Measurements from ENCODE around the gene BBLN. TPM values are rescaled to one million over a fixed set of nuclear protein-coding genes. Genes with fewer than 3 reads are reported as not detected.
"Not testable (repeated sequence)": the region's sequence is repeated elsewhere in the genome, so short reads cannot be mapped to it uniquely, and the experiment has no call there.

BBLN gene
- total RNA-seq, 4 donors from 2014 or later: 97.3 to 178 (median 149) TPM

DNA sequence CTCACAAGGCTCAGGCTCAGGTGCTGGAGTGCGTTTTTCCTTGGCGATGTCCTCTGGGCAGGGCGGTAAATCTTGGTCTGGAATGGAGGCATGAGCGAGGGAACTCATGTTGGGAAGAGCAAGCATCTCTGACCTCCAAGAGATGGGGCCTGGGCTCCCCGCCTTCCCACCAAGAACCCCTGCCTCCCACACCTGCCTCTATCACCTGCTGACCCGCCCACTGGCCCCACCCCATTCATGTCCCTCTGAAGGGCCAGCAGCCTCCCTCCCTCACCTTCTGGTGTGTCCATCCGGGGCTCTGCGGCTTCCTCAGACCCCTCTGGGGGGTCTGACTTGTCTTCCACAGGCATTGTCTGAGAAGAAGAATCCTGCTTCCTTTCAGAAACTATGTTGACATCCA is 20.4 kb downstream of the BBLN start:
- Histone ChIP-seq H3K36me3 (peaks cover 3 to 48% (median 28%) of the 10 kb centered on the region in 4 donors), H3K9me3 (no peaks in the 10 kb centered on the region), H3K27me3 (no peaks in the 10 kb centered on the region), H3K4me3 (no peak overlapping the region), H3K4me1 (no peaks in the 10 kb centered on the region), H3K27ac (no peak overlapping the region)
- in situ Hi-C loops (cut with MboI; ENCODE audit: low pct_ligation_motif_present in 1 of 4, low pct_unique_long_range_greater_than_20kb in 1 of 4, low sequenced_read_pairs in 3 of 4) (no loop called here), intact Hi-C loops (cut with DNase I; ENCODE audit: low total_unique reads) (no loop called here)
- DNase-seq: no peak
- TF ChIP-seq EP300 (IDR thresholded peaks at IDR 0.05; ENCODE audit: low read depth) (no peak), POLR2A (IDR thresholded peaks at IDR 0.05) (no peak), POLR2AphosphoS5 (IDR thresholded peaks at IDR 0.05) (no peak)
- TF ChIP-seq, protein P1, sequence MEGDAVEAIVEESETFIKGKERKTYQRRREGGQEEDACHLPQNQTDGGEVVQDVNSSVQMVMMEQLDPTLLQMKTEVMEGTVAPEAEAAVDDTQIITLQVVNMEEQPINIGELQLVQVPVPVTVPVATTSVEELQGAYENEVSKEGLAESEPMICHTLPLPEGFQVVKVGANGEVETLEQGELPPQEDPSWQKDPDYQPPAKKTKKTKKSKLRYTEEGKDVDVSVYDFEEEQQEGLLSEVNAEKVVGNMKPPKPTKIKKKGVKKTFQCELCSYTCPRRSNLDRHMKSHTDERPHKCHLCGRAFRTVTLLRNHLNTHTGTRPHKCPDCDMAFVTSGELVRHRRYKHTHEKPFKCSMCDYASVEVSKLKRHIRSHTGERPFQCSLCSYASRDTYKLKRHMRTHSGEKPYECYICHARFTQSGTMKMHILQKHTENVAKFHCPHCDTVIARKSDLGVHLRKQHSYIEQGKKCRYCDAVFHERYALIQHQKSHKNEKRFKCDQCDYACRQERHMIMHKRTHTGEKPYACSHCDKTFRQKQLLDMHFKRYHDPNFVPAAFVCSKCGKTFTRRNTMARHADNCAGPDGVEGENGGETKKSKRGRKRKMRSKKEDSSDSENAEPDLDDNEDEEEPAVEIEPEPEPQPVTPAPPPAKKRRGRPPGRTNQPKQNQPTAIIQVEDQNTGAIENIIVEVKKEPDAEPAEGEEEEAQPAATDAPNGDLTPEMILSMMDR (IDR thresholded peaks at IDR 0.05): no peak
- WGBS, 2 donors (ENCODE audit: low coverage in 1 of 2): 96% methylated on average over 8 of the region's 8 CpGs; no CpG with 5 or more reads in 1 of the 2 donors

- H3K27ac ChIP-seq; intact Hi-C loops (cut with DNase I; ENCODE audit: low total_unique reads); in situ Hi-C loops (cut with MboI; ENCODE audit: low pct_ligation_motif_present in 1 of 4, low pct_unique_long_range_greater_than_20kb in 1 of 4, low sequenced_read_pairs in 3 of 4); H3K4me1 ChIP-seq; H3K9me3 ChIP-seq; H3K4me3 ChIP-seq; H3K27me3 ChIP-seq: not testable (repeated sequence)
- 59% methylated on average over 9 of the region's 12 CpGs; no CpG with 5 or more reads in 1 of the 2 donors for WGBS, 2 donors (ENCODE audit: low coverage in 1 of 2)
- TF ChIP-seq, protein P1 (IDR thresholded peaks at IDR 0.05): peak in 4 of 5 experiments; percentile 25 to 40 (median 36)
- H3K36me3 ChIP-seq: peaks cover 3 to 44% (median 25%) of the 10 kb centered on the region in 4 donors
- peak; percentile 33 for DNase-seq
Observed at GRCh38 chr9:128181480-128181879, 21.4 kb downstream of the BBLN start.

DNA sequence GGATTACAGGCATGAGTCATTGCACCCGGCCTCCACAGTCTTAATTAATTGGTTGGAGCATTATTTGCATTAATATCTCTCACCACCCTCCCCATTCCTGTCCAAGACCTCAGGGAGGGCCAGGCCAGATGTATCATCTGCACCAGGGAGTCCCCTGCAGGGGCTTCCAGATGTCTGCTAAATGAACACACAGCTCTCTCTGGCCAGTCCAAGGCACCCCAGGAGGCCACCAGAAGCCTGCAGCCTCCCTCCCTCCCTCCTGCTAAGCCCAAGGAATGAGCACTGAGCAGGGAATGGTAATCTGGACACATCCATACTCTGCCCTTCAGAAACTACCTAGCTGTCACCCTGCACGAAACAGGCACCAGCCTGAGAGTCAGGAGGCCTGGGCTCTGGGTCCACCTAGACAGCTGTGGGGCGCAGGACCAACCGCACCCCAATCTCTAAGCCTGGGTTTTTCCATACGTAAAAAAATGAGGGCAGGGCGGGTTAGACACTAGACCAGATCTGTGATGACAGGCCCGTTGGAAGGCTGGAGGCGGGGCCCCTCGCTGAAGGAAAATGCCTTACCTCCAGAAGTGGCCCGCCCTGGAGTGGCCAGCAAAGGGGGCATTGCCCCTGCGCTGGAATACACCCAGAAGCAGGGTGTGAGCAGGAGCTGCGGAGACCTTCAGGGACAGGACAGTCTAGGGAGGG is 23.0 kb downstream of the BBLN start:
- in situ Hi-C loops (cut with MboI; ENCODE audit: low pct_ligation_motif_present in 1 of 4, low pct_unique_long_range_greater_than_20kb in 1 of 4, low sequenced_read_pairs in 3 of 4) (no loop called here), intact Hi-C loops (cut with DNase I; ENCODE audit: low total_unique reads) (no loop called here)
- TF ChIP-seq EP300 (IDR thresholded peaks at IDR 0.05; ENCODE audit: low read depth) (no peak), POLR2A (IDR thresholded peaks at IDR 0.05) (no peak), POLR2AphosphoS5 (IDR thresholded peaks at IDR 0.05) (no peak)
- TF ChIP-seq, protein P1 (IDR thresholded peaks at IDR 0.05): no peak
- Histone ChIP-seq H3K27ac (no peak overlapping the region), H3K4me3 (no peak overlapping the region), H3K36me3 (peaks cover 3 to 43% (median 25%) of the 10 kb centered on the region in 4 donors), H3K9me3 (no peaks in the 10 kb centered on the region), H3K27me3 (no peaks in the 10 kb centered on the region), H3K4me1 (no peaks in the 10 kb centered on the region)
- 91% methylated on average over 12 of the region's 12 CpGs; no CpG with 5 or more reads in 1 of the 2 donors for WGBS, 2 donors (ENCODE audit: low coverage in 1 of 2)
- no peak for DNase-seq

DNA sequence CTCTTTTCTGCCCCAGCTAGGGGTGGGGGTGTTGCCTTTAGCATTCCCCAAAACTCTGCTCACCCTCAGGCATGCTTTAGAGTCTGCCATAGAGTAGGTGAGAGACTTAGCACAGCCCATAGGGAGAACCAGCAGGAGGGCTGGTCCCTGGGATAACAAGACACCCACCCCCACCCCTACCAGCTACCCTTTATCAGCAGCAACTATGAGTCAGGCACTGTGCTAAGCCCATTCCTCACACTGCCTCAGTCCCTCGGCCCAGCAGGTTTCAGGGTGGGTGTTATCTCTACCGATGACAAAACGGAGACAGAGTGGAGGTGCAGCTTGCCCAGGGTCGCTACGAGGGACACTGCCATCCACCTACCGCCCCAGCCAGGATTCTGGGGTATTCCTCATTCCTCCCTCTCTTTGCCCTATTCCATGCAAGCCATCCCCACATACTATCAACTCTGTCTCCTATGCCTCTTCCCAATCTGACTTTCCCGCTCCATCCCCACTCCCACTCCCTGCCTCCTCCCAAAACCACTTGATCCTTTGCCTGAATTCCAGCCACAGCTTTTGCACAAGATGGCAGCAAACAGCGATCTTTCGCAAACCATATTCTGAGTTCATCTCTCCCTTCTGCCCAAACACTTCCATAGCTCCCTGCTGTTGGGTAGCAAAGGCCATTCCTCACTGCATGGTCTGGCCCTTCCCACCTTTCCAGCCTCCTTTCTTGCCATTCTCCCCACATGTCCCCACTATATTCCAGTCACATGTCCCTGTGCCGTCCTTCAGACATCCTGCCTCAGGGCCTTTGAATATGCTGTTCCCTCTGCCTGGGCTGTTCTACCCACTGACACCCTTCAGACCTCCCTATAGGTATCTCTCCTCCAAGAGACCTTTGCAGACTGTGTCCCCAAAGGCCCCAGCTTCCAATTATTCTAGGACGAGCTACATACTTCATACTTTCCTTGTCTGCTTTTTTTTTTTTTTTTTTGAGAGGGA is 26.2 kb downstream of the BBLN start:
- TF ChIP-seq POLR2A (IDR thresholded peaks at IDR 0.05): no peak
- no peak for TF ChIP-seq EP300 (IDR thresholded peaks at IDR 0.05; ENCODE audit: low read depth)
- in situ Hi-C loops (cut with MboI; ENCODE audit: low pct_ligation_motif_present in 1 of 4, low pct_unique_long_range_greater_than_20kb in 1 of 4, low sequenced_read_pairs in 3 of 4) (no loop called here), intact Hi-C loops (cut with DNase I; ENCODE audit: low total_unique reads) (no loop called here)
- H3K27ac ChIP-seq: no peak overlapping the region
- H3K4me3 ChIP-seq: no peak overlapping the region
- DNase-seq: no peak
- H3K4me1 ChIP-seq: peaks cover 9 to 12% (median 10%) of the 10 kb centered on the region in 4 donors
- 94% methylated on average over 3 to 11 of the region's 11 CpGs for WGBS, 2 donors (ENCODE audit: low coverage in 1 of 2)
- peaks cover 0 to 26% (median 12%) of the 10 kb centered on the region in 4 donors for H3K36me3 ChIP-seq
- H3K27me3 ChIP-seq: no peaks in the 10 kb centered on the region
- H3K9me3 ChIP-seq: no peaks in the 10 kb centered on the region

All from transverse colon (tissue), 4 donors.